Measurements from ENCODE around the gene SHOC2. TPM values are rescaled to one million over a fixed set of nuclear protein-coding genes. Genes with fewer than 3 reads are reported as not detected.

The SHOC2 gene
- polyA plus RNA-seq, 1 donor (not counting 4 experiments of a cell fraction or from before 2014, with no cell fraction given): 27.7 TPM

DNA sequence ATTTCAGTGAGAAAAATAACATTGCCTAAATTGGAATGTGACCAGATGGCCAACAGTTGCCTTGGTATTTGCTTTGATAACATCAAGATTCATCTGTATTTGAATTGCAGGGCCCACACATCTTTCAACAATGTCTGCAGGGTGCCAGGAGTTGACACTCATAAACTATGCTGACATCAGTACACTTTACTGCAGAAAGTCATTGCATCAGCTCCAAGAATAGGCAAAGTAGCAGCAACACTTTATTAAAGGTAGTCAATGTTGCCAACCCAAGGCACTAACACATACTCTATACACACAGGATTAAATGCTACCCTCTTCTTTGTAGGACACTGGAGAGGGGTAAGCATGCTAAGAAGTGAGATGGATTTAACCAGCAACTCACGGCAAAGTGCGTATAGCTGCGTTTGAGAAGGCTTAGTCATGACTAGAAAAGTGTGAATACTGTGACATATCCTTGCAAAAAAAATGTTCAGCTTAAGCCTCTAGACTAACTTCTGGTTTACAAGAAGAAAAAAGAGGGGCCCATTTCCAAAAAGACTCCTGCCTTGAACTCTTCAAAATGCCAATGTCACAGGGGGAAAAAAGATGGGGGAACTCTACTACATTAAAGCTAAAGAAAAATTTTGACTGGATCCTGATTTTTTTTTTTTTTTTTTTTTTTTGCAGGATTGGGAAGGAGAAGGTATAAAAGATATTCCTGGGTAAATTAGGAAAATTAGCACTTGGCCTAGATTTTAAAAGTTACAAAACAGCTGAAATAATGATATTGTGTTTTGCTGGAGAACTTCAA lies 2.7 kb upstream of the SHOC2 start:
- no peak for DNase-seq (ENCODE audit: low read depth, low spot score)

DNA sequence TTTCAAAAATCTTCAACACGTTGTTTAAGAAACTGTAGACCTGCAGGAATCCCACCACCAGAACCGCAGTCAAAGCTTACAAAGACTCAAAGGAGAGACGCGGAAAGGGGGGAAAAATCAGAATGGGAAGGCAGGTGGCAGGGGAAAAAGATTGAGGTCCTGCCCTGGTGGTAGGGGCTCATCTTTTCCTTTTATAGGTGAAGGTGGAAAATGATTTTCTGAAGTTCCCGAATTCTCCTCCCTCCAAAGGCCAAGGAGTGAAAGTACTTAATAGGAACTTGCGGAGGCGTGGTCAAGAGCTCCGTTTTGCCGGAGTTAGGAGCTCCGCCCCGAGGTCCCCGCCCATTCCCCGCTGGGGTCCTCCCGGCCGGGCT lies 1.1 kb upstream of the SHOC2 start:
- Histone ChIP-seq H2AFZ (ENCODE audit: control insufficient read depth, low read length) (peak overlapping the region; percentile 72), H3K27me3 (ENCODE audit: control insufficient read depth, extremely low read depth, insufficient read depth, low read length) (no peaks in the 10 kb centered on the region), H3K9me3 (ENCODE audit: control insufficient read depth, low read depth, low read length) (no peaks in the 10 kb centered on the region), H3K27ac (ENCODE audit: control insufficient read depth, insufficient read depth, low read length) (peak overlapping the region; percentile 94), H3K79me2 (ENCODE audit: control insufficient read depth, insufficient read depth, low read length) (peaks cover 34% of the 10 kb centered on the region), H3K9ac (ENCODE audit: control insufficient read depth, extremely low read depth, insufficient read depth, low read length) (peak overlapping the region; percentile 97), H3K4me1 (ENCODE audit: control insufficient read depth, extremely low read depth, insufficient read depth, low read length) (peaks cover 10% of the 10 kb centered on the region), H4K20me1 (ENCODE audit: control insufficient read depth, extremely low read depth, insufficient read depth, low read length) (no peaks in the 10 kb centered on the region), H3K4me2 (ENCODE audit: control insufficient read depth, extremely low read depth, insufficient read depth, low read depth, low read length) (peak overlapping the region; percentile 81), H3K36me3 (ENCODE audit: control insufficient read depth in 2 of 2, extremely low read depth in 1 of 2, insufficient read depth in 2 of 2, low read length in 2 of 2) (no peaks in the 10 kb centered on the region), H3K9me1 (ENCODE audit: control insufficient read depth, extremely low read depth, insufficient read depth, low read length) (no peaks in the 10 kb centered on the region), H3K4me3 (ENCODE audit: control insufficient read depth in 2 of 3, extremely low read depth in 1 of 3, insufficient read depth in 2 of 3, low read depth in 1 of 3, low read length in 3 of 3) (peak overlapping the region; percentile 74 to 88 (median 87))
- FAIRE-seq: no peak
- peak; percentile 59 for DNase-seq (ENCODE audit: low read depth, low spot score)
- TF ChIP-seq EZH2 (IDR thresholded peaks at IDR 0.05; ENCODE audit: low read length): no peak
- TF ChIP-seq, protein P1, sequence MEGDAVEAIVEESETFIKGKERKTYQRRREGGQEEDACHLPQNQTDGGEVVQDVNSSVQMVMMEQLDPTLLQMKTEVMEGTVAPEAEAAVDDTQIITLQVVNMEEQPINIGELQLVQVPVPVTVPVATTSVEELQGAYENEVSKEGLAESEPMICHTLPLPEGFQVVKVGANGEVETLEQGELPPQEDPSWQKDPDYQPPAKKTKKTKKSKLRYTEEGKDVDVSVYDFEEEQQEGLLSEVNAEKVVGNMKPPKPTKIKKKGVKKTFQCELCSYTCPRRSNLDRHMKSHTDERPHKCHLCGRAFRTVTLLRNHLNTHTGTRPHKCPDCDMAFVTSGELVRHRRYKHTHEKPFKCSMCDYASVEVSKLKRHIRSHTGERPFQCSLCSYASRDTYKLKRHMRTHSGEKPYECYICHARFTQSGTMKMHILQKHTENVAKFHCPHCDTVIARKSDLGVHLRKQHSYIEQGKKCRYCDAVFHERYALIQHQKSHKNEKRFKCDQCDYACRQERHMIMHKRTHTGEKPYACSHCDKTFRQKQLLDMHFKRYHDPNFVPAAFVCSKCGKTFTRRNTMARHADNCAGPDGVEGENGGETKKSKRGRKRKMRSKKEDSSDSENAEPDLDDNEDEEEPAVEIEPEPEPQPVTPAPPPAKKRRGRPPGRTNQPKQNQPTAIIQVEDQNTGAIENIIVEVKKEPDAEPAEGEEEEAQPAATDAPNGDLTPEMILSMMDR (optimal IDR thresholded peaks at IDR 0.05 in 1 of 3, IDR thresholded peaks at IDR 0.05 in 1 of 3, conservative IDR thresholded peaks at IDR 0.05 in 1 of 3; ENCODE audit: extremely low read depth in 1 of 3, insufficient read depth in 2 of 3, low read length in 3 of 3): no peak
- dilution Hi-C loops (cut with MboI; ENCODE audit: extremely low pct_ligation_motif_present, low sequenced_read_pairs): no loop called here

More for the DNA sequence above, 2.7 kb upstream of the SHOC2 start:
- H3K4me3 ChIP-seq (ENCODE audit: control insufficient read depth in 2 of 3, extremely low read depth in 1 of 3, insufficient read depth in 2 of 3, low read depth in 1 of 3, low read length in 3 of 3): no peak overlapping the region
- H3K9ac ChIP-seq (ENCODE audit: control insufficient read depth, extremely low read depth, insufficient read depth, low read length): no peak overlapping the region
- TF ChIP-seq, protein P1 (optimal IDR thresholded peaks at IDR 0.05 in 1 of 3, IDR thresholded peaks at IDR 0.05 in 1 of 3, conservative IDR thresholded peaks at IDR 0.05 in 1 of 3; ENCODE audit: extremely low read depth in 1 of 3, insufficient read depth in 2 of 3, low read length in 3 of 3): no peak
- no peak for TF ChIP-seq EZH2 (IDR thresholded peaks at IDR 0.05; ENCODE audit: low read length)
- no peaks in the 10 kb centered on the region for H3K27me3 ChIP-seq (ENCODE audit: control insufficient read depth, extremely low read depth, insufficient read depth, low read length)
- H3K36me3 ChIP-seq (ENCODE audit: control insufficient read depth in 2 of 2, extremely low read depth in 1 of 2, insufficient read depth in 2 of 2, low read length in 2 of 2): no peaks in the 10 kb centered on the region
- H2AFZ ChIP-seq (ENCODE audit: control insufficient read depth, low read length): no peak overlapping the region
- no peaks in the 10 kb centered on the region for H4K20me1 ChIP-seq (ENCODE audit: control insufficient read depth, extremely low read depth, insufficient read depth, low read length)
- dilution Hi-C loops (cut with MboI; ENCODE audit: extremely low pct_ligation_motif_present, low sequenced_read_pairs): no loop called here
- H3K9me3 ChIP-seq (ENCODE audit: control insufficient read depth, low read depth, low read length): no peaks in the 10 kb centered on the region
- H3K9me1 ChIP-seq (ENCODE audit: control insufficient read depth, extremely low read depth, insufficient read depth, low read length): no peaks in the 10 kb centered on the region
- peaks cover 19% of the 10 kb centered on the region for H3K79me2 ChIP-seq (ENCODE audit: control insufficient read depth, insufficient read depth, low read length)
- FAIRE-seq: peak; percentile 5
- no peak overlapping the region for H3K4me2 ChIP-seq (ENCODE audit: control insufficient read depth, extremely low read depth, insufficient read depth, low read depth, low read length)
- peaks cover 16% of the 10 kb centered on the region for H3K4me1 ChIP-seq (ENCODE audit: control insufficient read depth, extremely low read depth, insufficient read depth, low read length)
- no peak overlapping the region for H3K27ac ChIP-seq (ENCODE audit: control insufficient read depth, insufficient read depth, low read length)
